Measurements from ENCODE around the gene ATP6V0A1.
A peak's percentile ranks its signal among the peaks of the same experiment; 100 is the strongest.
"Not testable (repeated sequence)": the region's sequence is repeated elsewhere in the genome, so short reads cannot be mapped to it uniquely, and the experiment has no call there.

Gene ATP6V0A1

GRCh38 chr17:42438600-42439567, 19.8 kb upstream of the ATP6V0A1 start:
- no peak for DNase-seq

DNA sequence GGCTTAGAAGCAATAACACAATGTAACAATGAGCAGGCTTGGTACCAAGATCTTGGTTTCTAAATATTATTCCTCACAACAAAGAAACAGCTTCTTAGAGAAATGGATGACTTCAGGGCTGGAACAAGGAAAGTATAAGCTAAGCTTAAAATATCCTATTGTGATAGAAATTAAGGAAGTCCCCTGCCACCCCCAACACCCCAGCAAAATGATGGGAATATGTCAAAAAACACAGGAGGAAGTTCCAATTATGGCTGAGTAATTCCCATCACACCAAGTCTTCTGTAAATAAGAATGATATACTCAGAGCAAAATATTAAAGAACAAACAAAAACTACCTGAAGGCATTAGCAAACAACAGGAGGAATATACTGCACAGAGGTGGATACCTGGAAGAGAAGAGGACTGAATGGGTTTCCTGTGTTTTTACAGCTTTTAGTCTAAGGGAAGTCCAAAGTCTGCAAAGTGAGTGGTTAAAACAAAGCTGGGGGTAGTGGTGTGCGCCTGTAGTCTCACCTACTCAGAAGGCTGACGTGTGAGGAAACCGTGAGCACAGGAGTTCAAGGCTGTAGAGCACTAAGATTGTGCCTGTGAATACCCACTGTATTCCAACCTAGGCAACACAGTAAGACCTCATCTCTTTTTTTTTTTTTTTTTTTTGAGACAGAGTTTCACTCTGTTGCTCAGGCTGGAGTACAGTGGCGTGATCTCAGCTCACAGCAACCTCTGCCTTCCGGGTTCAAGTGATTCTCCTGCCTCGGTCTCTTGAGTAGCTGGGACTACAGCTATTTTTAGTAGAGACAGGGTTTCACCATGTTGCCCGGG, 17.1 kb upstream of the ATP6V0A1 start:
- no peak for DNase-seq

DNA sequence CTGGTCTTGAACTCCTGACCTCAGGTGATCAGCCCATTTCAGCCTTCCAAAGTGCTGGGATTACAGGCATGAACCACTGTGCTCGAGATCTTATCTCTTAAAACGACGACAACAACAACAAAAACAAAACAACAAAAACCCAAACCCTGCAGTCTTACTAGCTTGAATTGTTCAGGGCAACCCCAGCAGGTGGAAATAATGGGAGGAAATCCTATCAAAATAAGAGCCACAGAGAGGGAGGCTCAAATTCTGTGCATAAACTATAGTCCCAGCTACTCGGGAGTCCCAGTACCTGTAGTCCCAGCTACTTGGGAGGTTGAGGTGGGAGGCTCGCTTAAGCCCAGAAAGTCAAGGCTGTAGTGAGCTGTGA, 16.5 kb upstream of the ATP6V0A1 start:
- no peak for DNase-seq

DNA sequence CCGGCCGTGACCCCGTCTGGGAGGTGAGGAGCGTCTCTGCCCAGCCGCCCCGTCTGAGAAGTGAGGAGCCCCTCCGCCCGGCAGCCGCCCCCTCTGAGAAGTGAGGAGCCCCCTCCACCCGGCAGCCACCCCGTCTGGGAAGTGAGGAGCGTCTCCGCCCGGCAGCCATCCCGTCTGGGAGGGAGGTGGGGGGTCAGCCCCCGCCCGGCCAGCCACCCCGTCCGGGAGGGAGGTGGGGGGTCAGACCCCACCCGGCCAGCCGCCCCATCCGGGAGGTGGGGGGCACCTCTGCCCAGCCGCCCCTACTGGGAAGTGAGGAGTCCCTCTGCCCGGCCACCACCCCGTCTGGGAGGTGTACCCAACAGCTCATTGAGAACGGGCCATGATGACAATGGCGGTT, 9.5 kb upstream of the ATP6V0A1 start:
- not testable (repeated sequence) for DNase-seq

DNA sequence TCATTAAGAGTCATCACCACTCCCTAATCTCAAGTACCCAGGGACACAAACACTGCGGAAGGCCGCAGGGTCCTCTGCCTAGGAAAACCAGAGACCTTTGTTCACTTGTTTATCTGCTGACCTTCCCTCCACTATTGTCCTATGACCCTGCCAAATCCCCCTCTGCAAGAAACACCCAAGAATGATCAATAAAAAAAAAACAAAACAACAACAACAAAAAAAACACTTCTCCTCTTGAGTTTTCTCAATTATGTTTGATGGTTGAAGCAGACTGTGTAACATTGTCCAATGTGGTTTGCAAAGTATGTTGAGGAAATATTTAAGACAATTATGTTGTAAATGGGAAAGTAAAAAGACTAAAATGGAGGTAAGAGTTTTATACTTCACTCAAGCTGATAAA, 8.8 kb upstream of the ATP6V0A1 start:
- DNase-seq = not testable (repeated sequence)

GRCh38 chr17:42451270-42451669, 7.4 kb upstream of the ATP6V0A1 start:
- not testable (repeated sequence) for DNase-seq

DNA sequence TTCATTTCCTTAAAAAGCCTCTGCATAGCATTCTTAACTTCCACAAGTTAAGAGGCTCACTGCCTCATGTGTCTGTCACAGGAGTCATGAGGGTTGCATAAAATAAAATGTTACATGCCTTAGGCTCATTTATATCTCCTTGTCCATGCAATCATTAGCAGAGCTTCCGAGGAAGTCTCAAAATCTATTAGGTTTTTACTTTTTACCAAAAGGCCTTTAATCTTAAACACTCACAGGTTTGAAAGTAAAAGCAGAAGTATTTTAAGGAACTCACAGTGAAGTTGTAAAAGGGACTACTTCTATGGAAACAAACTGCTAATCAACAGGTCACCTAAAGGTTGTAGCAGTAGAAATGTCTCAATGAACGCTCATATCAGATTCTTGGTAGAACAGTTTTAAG, 5.2 kb upstream of the ATP6V0A1 start:
- no peak for DNase-seq

- not testable (repeated sequence) for DNase-seq
Measured at GRCh38 chr17:42454987-42455386, 3.7 kb upstream of the ATP6V0A1 start.

- DNase-seq = no peak
Measured at GRCh38 chr17:42456223-42457106, 2.2 kb upstream of the ATP6V0A1 start.

DNA sequence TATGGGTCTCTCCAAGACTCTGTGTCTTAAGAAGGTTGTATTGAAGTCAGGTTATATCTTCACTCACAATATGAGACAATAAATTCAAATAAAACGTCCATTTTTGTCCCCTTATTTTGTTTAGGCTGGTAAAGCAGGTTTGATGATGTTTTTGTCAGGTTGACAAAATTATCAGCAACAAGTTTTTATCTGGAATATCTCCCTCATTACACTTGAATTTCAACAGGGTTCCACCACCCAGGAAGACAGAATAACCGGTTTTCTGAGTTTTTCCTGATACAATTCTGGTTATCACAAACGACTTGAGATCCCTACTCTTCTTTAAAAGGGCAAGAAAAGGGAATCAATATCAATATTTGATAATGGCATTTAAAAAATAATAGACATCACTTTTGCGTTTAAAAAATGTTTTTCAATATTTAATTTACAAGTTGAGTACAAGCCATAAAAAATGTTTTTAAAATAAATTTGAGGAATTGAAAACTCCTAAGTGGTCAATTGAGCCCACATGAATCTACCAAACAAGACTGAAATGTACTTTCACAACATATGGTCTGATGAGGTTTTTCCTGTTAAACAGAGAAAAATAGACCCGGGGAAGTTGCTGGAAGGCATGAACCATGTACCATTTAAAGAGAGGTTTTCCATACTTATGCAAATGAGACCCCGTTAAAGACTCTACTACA, 1.4 kb upstream of the ATP6V0A1 start:
- no peak for DNase-seq

- peak; percentile 49 for DNase-seq
Measured at GRCh38 chr17:42459256-42459800, 650 bp downstream of the ATP6V0A1 start.

- no peak for DNase-seq
Measured at GRCh38 chr17:42459801-42460281, 1.2 kb downstream of the ATP6V0A1 start.

- DNase-seq = no peak
Measured at GRCh38 chr17:42460371-42460770, 1.7 kb downstream of the ATP6V0A1 start.

GRCh38 chr17:42463976-42464400, 5.3 kb downstream of the ATP6V0A1 start:
- DNase-seq = no peak

DNA sequence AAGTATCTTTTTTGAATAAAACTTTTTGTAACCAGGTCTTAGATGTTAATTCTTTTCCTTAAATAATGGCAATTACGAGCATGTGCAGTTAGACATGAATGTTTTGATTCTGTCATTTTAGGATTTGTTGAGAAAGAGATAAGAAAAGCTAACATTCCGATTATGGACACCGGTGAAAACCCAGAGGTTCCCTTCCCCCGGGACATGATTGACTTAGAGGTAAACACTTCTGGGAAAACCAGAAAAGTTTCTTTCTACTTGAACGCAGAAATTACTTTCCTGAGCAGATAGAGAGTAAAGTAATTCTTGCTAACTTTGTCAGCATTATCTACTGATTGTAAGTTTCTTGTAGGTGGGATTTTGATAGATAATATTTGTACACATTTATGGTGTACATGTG, 9.2 kb downstream of the ATP6V0A1 start:
- DNase-seq = no peak

GRCh38 chr17:42472709-42473521, 14.2 kb downstream of the ATP6V0A1 start:
- DNase-seq = no peak

DNA sequence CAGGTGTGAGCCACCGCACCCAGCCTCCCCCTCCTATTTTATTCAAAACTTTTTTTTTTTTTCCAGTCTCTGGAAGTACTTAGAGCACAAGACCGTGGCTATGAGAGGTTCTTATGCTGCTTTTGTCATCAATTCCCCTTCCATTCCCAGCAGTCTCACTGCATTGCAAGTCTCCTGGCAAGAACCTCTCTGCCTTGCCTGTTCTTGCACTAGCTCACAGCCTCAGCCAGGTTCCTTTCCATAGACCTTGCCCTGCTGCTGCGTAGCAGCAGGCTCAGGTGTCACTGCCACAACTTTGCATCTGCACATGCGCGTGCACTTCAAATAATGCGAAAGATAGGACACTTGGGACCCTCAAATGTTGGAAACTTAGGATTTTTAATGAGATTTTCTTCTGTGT, 15.6 kb downstream of the ATP6V0A1 start:
- DNase-seq = no peak

GRCh38 chr17:42475121-42475520, 16.4 kb downstream of the ATP6V0A1 start:
- DNase-seq = no peak

DNA sequence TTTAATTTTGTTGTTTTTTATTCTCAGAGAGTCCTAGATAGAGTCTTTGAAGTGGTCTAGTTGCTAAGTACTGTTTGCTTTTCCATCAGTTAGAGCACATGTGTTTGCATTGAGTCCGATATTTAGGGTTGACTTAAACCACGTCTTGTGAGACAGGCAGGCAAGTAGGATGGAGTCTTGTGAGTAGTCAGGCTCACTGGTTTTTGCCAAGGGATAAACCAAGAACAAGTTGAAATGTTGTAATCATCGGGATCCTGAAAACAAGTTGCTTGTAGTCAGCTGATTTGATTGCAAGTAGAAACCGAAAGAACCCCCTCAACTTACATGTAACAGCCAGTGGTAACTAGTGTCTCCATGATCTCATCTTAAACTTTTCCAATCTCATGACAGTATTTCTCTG, 17.2 kb downstream of the ATP6V0A1 start:
- no peak for DNase-seq

- no peak for DNase-seq
Measured at GRCh38 chr17:42476411-42476810, 17.7 kb downstream of the ATP6V0A1 start.

DNA sequence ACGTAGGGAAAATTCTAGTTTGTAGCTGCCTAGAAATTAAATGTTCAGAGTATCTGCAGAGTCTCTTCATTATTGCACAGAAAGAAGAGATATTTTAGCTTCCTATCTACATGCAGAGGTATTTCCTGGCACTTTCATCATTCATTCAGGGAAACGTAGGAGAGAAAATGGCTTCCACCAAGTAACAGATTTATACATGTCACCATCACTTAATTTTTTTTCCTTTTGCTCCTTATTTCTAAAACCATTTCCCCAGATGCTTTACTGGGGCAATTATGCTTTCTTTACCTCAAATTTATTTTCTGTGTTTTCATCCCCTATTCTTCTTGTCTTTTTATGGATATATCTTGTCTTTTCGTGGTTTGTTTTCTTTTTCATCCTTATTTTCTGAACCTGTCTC, 18.5 kb downstream of the ATP6V0A1 start:
- no peak for DNase-seq
